Osteoblast (primary cell): ENCODE data around the gene SELENOW. TPM values are rescaled to one million over a fixed set of nuclear protein-coding genes. Genes with fewer than 3 reads are reported as not detected.
"Not testable (repeated sequence)": the region's sequence is repeated elsewhere in the genome, so short reads cannot be mapped to it uniquely, and the experiment has no call there.

Experiments used
- DNase-seq: peaks from one replicate; pipeline ENCODE4 v3.0.0; 2011; ENCODE audit warnings: low spot score, mixed read lengths; ENCODE audit not compliant: insufficient read length; ENCODE audit errors: missing footprints
- H2AFZ ChIP-seq: 2 replicates; pipeline ENCODE4 v1.6.0; 2011; ENCODE audit warnings: mild to moderate bottlenecking, low read length
- H3K27ac ChIP-seq: 2 replicates; pipeline ENCODE4 v1.5.1; 2011; ENCODE audit warnings: mild to moderate bottlenecking, low read depth, low read length, moderate library complexity
- H3K27me3 ChIP-seq: 2 replicates; pipeline ENCODE4 v1.6.0; 2012; ENCODE audit warnings: mild to moderate bottlenecking, control low read depth, inconsistent platforms, low read length, moderate library complexity; ENCODE audit not compliant: insufficient read depth
- H3K36me3 ChIP-seq: 2 replicates; pipeline ENCODE4 v1.5.1; 2011; ENCODE audit warnings: mild to moderate bottlenecking, low read length, control low read depth, moderate library complexity; ENCODE audit not compliant: insufficient read depth
- H3K4me1 ChIP-seq: 2 replicates; pipeline ENCODE4 v1.5.1; 2011; ENCODE audit warnings: mild to moderate bottlenecking, low read length, control low read depth, moderate library complexity; ENCODE audit not compliant: insufficient read depth
- H3K4me2 ChIP-seq: 2 replicates; pipeline ENCODE4 v1.6.0; 2011; ENCODE audit warnings: mild to moderate bottlenecking, low read length; ENCODE audit not compliant: insufficient read depth
- H3K4me3 ChIP-seq: fragments of 200-600 bp; sonication (generic); 3 replicates; pipeline ENCODE4 v1.5.1; 2012; ENCODE audit warnings: mild to moderate bottlenecking, low read length, inconsistent platforms; ENCODE audit not compliant: insufficient read depth
- H3K79me2 ChIP-seq: 2 replicates; pipeline ENCODE4 v1.6.0; 2012; ENCODE audit warnings: mild to moderate bottlenecking, low read length, control low read depth, inconsistent platforms; ENCODE audit not compliant: insufficient read depth
- H3K9me3 ChIP-seq: 2 replicates; pipeline ENCODE4 v1.5.1; 2011; ENCODE audit warnings: low read depth, low read length, control low read depth
- H4K20me1 ChIP-seq: 2 replicates; pipeline ENCODE4 v1.6.0; 2012; ENCODE audit warnings: mild to moderate bottlenecking, low read length, control low read depth; ENCODE audit not compliant: insufficient read depth
- CTCF ChIP-seq: IDR thresholded peaks from 2 replicates; pipeline ENCODE4 v1.5.1; 2011; ENCODE audit warnings: mild to moderate bottlenecking, low read depth, low read length, moderate library complexity; ENCODE audit errors: extremely low read depth
- total RNA-seq: library from RNA; depleted of rRNA; stranded (reverse); fragments of >200 nt; gene quantifications from 2 replicates; pipeline ENCODE4 v1.2.3, GENCODE V29; 2012

SELENOW gene
- total RNA-seq, 1 donor: 76.7 TPM

- Histone ChIP-seq H3K27me3 (no peaks in the 10 kb centered on the region), H2AFZ (no peak overlapping the region), H3K4me1 (no peaks in the 10 kb centered on the region), H3K4me3 (no peak overlapping the region), H3K27ac (no peak overlapping the region), H3K79me2 (no peaks in the 10 kb centered on the region), H3K9me3 (peaks cover 3% of the 10 kb centered on the region), H4K20me1 (no peaks in the 10 kb centered on the region), H3K4me2 (no peak overlapping the region), H3K36me3 (no peaks in the 10 kb centered on the region)
- TF ChIP-seq CTCF: no peak
- peak; percentile 37 for DNase-seq
Observed at GRCh38 chr19:47797996-47798903, 19.7 kb downstream of the SELENOW start.

GRCh38 chr19:47798904-47799266 lies 20.4 kb downstream of the SELENOW start:
- H3K27ac ChIP-seq: no peak overlapping the region

GRCh38 chr19:47801270-47801669 lies 22.8 kb downstream of the SELENOW start:
- no peak overlapping the region for H2AFZ ChIP-seq
- peaks cover 3% of the 10 kb centered on the region for H3K9me3 ChIP-seq
- TF ChIP-seq CTCF: no peak
- H3K4me2 ChIP-seq: no peak overlapping the region
- no peaks in the 10 kb centered on the region for H3K4me1 ChIP-seq
- H4K20me1 ChIP-seq: no peaks in the 10 kb centered on the region
- H3K27ac ChIP-seq: no peak overlapping the region
- no peak overlapping the region for H3K4me3 ChIP-seq
- no peak for DNase-seq
- H3K27me3 ChIP-seq: no peaks in the 10 kb centered on the region
- H3K79me2 ChIP-seq: no peaks in the 10 kb centered on the region
- H3K36me3 ChIP-seq: no peaks in the 10 kb centered on the region

More at GRCh38 chr19:47798904-47799266, 20.4 kb downstream of the SELENOW start:
- no peak overlapping the region for H3K4me2 ChIP-seq
- H3K9me3 ChIP-seq: peaks cover 3% of the 10 kb centered on the region
- no peaks in the 10 kb centered on the region for H3K27me3 ChIP-seq
- no peak for TF ChIP-seq CTCF
- H4K20me1 ChIP-seq: no peaks in the 10 kb centered on the region
- no peak overlapping the region for H2AFZ ChIP-seq
- H3K79me2 ChIP-seq: no peaks in the 10 kb centered on the region
- no peak for DNase-seq
- H3K4me3 ChIP-seq: no peak overlapping the region
- H3K36me3 ChIP-seq: no peaks in the 10 kb centered on the region
- H3K4me1 ChIP-seq: no peaks in the 10 kb centered on the region

- no peak overlapping the region for H3K4me2 ChIP-seq
- H3K36me3 ChIP-seq: no peaks in the 10 kb centered on the region
- no peak overlapping the region for H2AFZ ChIP-seq
- DNase-seq: no peak
- H3K4me3 ChIP-seq: no peak overlapping the region
- no peak for TF ChIP-seq CTCF
- no peaks in the 10 kb centered on the region for H3K4me1 ChIP-seq
- H4K20me1 ChIP-seq: no peaks in the 10 kb centered on the region
- no peaks in the 10 kb centered on the region for H3K27me3 ChIP-seq
- peaks cover 3% of the 10 kb centered on the region for H3K9me3 ChIP-seq
- no peak overlapping the region for H3K27ac ChIP-seq
- H3K79me2 ChIP-seq: no peaks in the 10 kb centered on the region
Observed at GRCh38 chr19:47802521-47803043, 24.1 kb downstream of the SELENOW start.

GRCh38 chr19:47803148-47803547 lies 24.6 kb downstream of the SELENOW start:
- H4K20me1 ChIP-seq, H3K4me3 ChIP-seq, H3K27ac ChIP-seq, H3K4me1 ChIP-seq, H3K4me2 ChIP-seq, H3K9me3 ChIP-seq, H2AFZ ChIP-seq, H3K36me3 ChIP-seq, H3K79me2 ChIP-seq, H3K27me3 ChIP-seq, DNase-seq: not testable (repeated sequence)

GRCh38 chr19:47803671-47804070 lies 25.2 kb downstream of the SELENOW start:
- H3K4me1 ChIP-seq, H3K36me3 ChIP-seq, H3K9me3 ChIP-seq, H4K20me1 ChIP-seq, H3K27me3 ChIP-seq, H3K79me2 ChIP-seq, DNase-seq, H3K27ac ChIP-seq, H3K4me2 ChIP-seq, H2AFZ ChIP-seq, H3K4me3 ChIP-seq: not testable (repeated sequence)
